Gastrocnemius medialis (tissue), 4 donors: ENCODE measurements around the gene FIP1L1.

Experiments
- POLR2A ChIP-seq, 2 donors: fragments of 450-650 bp; IDR thresholded peaks; one replicate each; pipeline ENCODE4 v1.6.1; 2017; ENCODE audit warnings: antibody characterized with exemption in 2 of 2, mild to moderate bottlenecking in 2 of 2, moderate library complexity in 2 of 2
- TF ChIP-seq, protein P1 (sequence below), 5 experiments: fragments of 450-650 bp in 3 of 5; fragments of 200-600 bp in 2 of 5; sonication (generic) in 2 of 5; IDR thresholded peaks in 4 of 5; conservative IDR thresholded peaks in 1 of 5; 1 replicate in 4 of 5; 2 replicates in 1 of 5; pipeline ENCODE4 v1.5.1; 2016 to 2019; ENCODE audit warnings: antibody characterized with exemption in 5 of 5, mild to moderate bottlenecking in 3 of 5, moderate library complexity in 3 of 5

DNA sequence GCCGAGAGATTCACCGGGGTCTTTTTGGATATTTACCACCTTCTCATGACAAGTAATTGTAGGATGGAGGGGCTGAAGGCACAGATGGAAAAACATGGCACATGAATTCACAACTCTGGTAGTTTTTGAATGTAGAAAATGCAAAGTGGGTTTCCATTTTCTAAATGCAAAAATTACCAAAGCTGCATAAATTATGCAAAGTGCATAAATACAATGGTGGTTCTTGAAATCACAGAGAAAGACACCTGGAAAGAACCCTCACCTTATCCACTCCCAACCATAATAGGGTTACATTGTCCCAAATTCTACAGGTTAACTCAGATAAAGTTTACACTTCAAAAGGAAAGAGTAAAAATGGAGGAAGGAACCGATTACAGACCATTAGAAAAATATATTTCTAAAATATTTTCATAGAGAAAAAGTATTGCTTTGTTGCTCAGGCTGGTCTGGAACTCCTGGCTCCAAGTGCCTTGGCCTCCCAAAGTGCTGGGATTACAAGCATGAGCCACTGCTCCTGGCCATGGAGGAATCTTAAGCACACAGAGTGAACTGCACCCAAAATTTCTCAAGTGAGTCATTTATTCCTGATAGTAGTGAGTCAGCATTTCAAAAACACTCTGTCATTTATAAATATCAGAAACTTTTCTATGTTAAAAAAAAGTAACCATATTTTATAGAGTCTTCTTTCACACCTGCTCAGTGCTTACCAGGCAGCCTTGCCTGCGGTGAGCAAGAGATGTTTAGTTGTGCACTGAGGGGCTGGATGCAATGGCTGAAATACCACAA, 101.4 kb downstream of the FIP1L1 start:
- TF ChIP-seq, protein P1, sequence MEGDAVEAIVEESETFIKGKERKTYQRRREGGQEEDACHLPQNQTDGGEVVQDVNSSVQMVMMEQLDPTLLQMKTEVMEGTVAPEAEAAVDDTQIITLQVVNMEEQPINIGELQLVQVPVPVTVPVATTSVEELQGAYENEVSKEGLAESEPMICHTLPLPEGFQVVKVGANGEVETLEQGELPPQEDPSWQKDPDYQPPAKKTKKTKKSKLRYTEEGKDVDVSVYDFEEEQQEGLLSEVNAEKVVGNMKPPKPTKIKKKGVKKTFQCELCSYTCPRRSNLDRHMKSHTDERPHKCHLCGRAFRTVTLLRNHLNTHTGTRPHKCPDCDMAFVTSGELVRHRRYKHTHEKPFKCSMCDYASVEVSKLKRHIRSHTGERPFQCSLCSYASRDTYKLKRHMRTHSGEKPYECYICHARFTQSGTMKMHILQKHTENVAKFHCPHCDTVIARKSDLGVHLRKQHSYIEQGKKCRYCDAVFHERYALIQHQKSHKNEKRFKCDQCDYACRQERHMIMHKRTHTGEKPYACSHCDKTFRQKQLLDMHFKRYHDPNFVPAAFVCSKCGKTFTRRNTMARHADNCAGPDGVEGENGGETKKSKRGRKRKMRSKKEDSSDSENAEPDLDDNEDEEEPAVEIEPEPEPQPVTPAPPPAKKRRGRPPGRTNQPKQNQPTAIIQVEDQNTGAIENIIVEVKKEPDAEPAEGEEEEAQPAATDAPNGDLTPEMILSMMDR (IDR thresholded peaks at IDR 0.05 in 4 of 5, conservative IDR thresholded peaks at IDR 0.05 in 1 of 5) = no peak
- no peak for TF ChIP-seq POLR2A (IDR thresholded peaks at IDR 0.05)
